Stimulated activated effector memory CD8-positive, alpha-beta T cell treated with anti-CD3 and anti-CD28 coated beads, Interleukin-12 subunit alpha, Interleukin-12 subunit beta, amount 100 ng/mL, for 72 hours (primary cell): Measurements from ENCODE around the gene PITPNM3.
A peak's percentile ranks its signal among the peaks of the same experiment; 100 is the strongest.

Experiments used
- ATAC-seq: fragments of 150-1000 bp; cut with Tn5 transposase; 2 replicates; pipeline ENCODE4 v1.10.0; 2021
- DNase-seq, 2 donors: peaks; one replicate each; pipeline ENCODE4 v3.0.0; 2021 to 2022; ENCODE audit warnings: low spot score in 2 of 2
- H3K27ac Mint-ChIP-seq: one replicate; pipeline ENCODE4 v1.8.0; 2022; ENCODE audit warnings: mild to moderate bottlenecking, mixed read lengths
- H3K36me3 Mint-ChIP-seq: one replicate; pipeline ENCODE4 v1.8.0; 2022; ENCODE audit warnings: mild to moderate bottlenecking, mixed read lengths
- H3K4me1 Mint-ChIP-seq: one replicate; pipeline ENCODE4 v1.8.0; 2022; ENCODE audit warnings: mixed read lengths
- H3K4me3 Mint-ChIP-seq: one replicate; pipeline ENCODE4 v1.8.0; 2022; ENCODE audit warnings: mild to moderate bottlenecking, mixed read lengths
- H3K9me3 Mint-ChIP-seq: one replicate; pipeline ENCODE4 v1.8.0; 2022; ENCODE audit warnings: mixed read lengths

PITPNM3 gene

GRCh38 chr17:6476810-6477179 is 79.6 kb downstream of the PITPNM3 start:
- H3K4me3 Mint-ChIP-seq = no peak overlapping the region
- H3K9me3 Mint-ChIP-seq = no peaks in the 10 kb centered on the region
- H3K4me1 Mint-ChIP-seq = peaks cover 6% of the 10 kb centered on the region
- peak overlapping the region; percentile 54 for H3K27ac Mint-ChIP-seq
- ATAC-seq (no peak), DNase-seq (no peak)
- no peaks in the 10 kb centered on the region for H3K36me3 Mint-ChIP-seq

- Mint-ChIP-seq H3K27ac (no peak overlapping the region), H3K9me3 (no peaks in the 10 kb centered on the region), H3K36me3 (no peaks in the 10 kb centered on the region), H3K4me3 (no peak overlapping the region), H3K4me1 (peaks cover 6% of the 10 kb centered on the region)
- no peak for DNase-seq
- ATAC-seq = no peak
These were observed 80.1 kb downstream of the PITPNM3 start for GRCh38 chr17:6476076-6476809.

DNA sequence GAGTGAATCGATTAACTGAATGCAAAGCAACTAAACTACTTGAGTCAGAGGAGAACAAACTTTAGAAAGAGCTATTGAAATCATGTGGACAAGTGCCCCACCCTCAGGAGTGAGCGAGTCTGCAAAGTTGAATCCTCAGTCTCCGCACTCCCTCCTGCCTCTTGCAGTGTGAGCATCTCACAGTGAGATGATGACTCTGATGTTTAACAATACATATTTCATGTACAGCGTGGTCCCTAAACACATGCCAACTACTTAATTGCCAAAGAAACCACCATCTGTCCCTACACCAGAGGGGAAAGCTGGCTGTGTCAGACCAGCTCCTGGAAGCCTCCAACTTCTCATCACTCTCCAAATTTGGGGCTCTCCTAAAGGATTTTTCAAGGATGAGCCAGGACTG is 80.9 kb downstream of the PITPNM3 start:
- H3K36me3 Mint-ChIP-seq = no peaks in the 10 kb centered on the region
- H3K4me1 Mint-ChIP-seq = peaks cover 6% of the 10 kb centered on the region
- H3K9me3 Mint-ChIP-seq = no peaks in the 10 kb centered on the region

DNA sequence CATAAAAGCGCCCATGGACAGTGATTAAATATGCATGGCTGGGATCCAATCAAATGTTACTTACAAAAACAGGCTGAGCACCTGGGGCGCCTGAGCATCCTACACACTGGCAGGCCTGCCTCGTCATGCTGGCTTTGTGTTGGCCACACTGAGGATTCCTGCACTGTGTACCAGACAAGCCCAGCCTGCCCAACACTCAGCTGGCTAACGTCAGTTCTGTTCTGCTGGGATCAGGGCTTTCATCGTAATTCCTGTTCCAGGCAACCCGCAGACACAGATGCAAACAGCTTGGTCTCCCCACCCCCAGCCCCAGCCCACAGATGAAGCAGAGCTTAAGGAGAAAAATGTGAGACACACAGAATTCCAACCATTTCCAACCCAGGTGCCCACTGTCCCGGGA is 81.4 kb downstream of the PITPNM3 start:
- DNase-seq (no peak), ATAC-seq (no peak)
- Mint-ChIP-seq H3K9me3 (no peaks in the 10 kb centered on the region), H3K4me3 (no peak overlapping the region), H3K27ac (no peak overlapping the region), H3K36me3 (no peaks in the 10 kb centered on the region), H3K4me1 (peaks cover 6% of the 10 kb centered on the region)

More for the DNA sequence above, 80.9 kb downstream of the PITPNM3 start:
- DNase-seq (no peak), ATAC-seq (no peak)
- H3K27ac Mint-ChIP-seq = no peak overlapping the region
- no peak overlapping the region for H3K4me3 Mint-ChIP-seq

- no peak for ATAC-seq
- H3K36me3 Mint-ChIP-seq = no peaks in the 10 kb centered on the region
- H3K27ac Mint-ChIP-seq = no peak overlapping the region
- DNase-seq = no peak
- no peaks in the 10 kb centered on the region for H3K9me3 Mint-ChIP-seq
- peaks cover 6% of the 10 kb centered on the region for H3K4me1 Mint-ChIP-seq
- no peak overlapping the region for H3K4me3 Mint-ChIP-seq
These were observed 82.0 kb downstream of the PITPNM3 start for GRCh38 chr17:6474376-6474775.

- H3K36me3 Mint-ChIP-seq = no peaks in the 10 kb centered on the region
- no peaks in the 10 kb centered on the region for H3K9me3 Mint-ChIP-seq
- no peak overlapping the region for H3K4me3 Mint-ChIP-seq
- peaks cover 6% of the 10 kb centered on the region for H3K4me1 Mint-ChIP-seq
- peak; percentile 67 to 84 for DNase-seq
- H3K27ac Mint-ChIP-seq = peak overlapping the region; percentile 64
- peak; percentile 58 for ATAC-seq
These were observed 83.1 kb downstream of the PITPNM3 start for GRCh38 chr17:6473128-6473767.

- Mint-ChIP-seq H3K9me3 (no peaks in the 10 kb centered on the region), H3K4me1 (peaks cover 6% of the 10 kb centered on the region), H3K36me3 (no peaks in the 10 kb centered on the region), H3K27ac (peak overlapping the region; percentile 64), H3K4me3 (no peak overlapping the region)
- DNase-seq (no peak), ATAC-seq (no peak)
These were observed 83.8 kb downstream of the PITPNM3 start for GRCh38 chr17:6472517-6472916.

- no peaks in the 10 kb centered on the region for H3K9me3 Mint-ChIP-seq
- H3K27ac Mint-ChIP-seq = no peak overlapping the region
- ATAC-seq (no peak), DNase-seq (no peak)
- H3K36me3 Mint-ChIP-seq = no peaks in the 10 kb centered on the region
- peaks cover 6% of the 10 kb centered on the region for H3K4me1 Mint-ChIP-seq
- H3K4me3 Mint-ChIP-seq = no peak overlapping the region
These were observed 84.6 kb downstream of the PITPNM3 start for GRCh38 chr17:6471531-6472465.

DNA sequence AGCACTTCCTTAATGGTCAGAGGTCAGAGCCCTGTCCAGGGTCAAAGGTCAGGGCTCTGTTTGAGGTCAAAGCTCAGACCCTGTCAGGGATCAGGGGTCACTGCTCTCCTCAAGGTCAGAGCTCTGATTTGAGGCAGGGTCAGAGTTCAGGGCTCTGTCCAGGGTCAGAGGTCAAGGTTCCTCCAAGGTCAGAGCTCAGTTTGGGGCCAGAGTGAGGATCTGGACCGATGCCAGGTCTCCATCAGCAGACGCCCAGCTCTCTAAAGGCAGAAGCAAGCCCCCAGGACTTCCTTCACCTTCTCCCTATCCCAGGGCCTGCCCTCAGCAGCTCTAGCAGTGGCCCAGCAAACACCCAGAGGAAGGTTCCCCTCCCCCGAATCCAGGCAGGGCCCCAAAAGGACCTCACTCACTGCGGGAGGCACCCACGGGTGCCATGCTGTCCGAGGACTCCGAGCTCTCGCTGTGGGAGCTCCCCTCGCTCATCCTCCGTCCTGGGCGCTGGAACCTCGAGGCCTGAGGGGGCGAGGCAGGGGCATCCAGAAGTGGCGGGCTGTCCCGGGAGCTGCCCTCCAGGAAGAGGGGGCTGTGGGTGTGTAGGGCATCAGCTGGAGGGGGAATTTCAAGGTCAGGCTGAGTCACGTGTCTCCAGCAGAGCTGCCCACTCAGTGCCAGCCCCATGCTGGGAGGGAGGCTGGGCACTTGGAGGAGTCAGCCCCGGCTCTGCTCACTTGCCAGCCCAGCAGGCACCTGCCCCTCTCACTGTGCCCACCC is 85.4 kb downstream of the PITPNM3 start:
- DNase-seq (no peak), ATAC-seq (no peak)
- H3K4me3 Mint-ChIP-seq = no peak overlapping the region
- no peak overlapping the region for H3K27ac Mint-ChIP-seq
- no peaks in the 10 kb centered on the region for H3K9me3 Mint-ChIP-seq
- H3K4me1 Mint-ChIP-seq = peaks cover 6% of the 10 kb centered on the region
- no peaks in the 10 kb centered on the region for H3K36me3 Mint-ChIP-seq

- Mint-ChIP-seq H3K4me3 (no peak overlapping the region), H3K9me3 (no peaks in the 10 kb centered on the region), H3K4me1 (peaks cover 6% of the 10 kb centered on the region), H3K27ac (peak overlapping the region; percentile 55), H3K36me3 (no peaks in the 10 kb centered on the region)
- DNase-seq = no peak
- no peak for ATAC-seq
These were observed 86.1 kb downstream of the PITPNM3 start for GRCh38 chr17:6470146-6470718.

DNA sequence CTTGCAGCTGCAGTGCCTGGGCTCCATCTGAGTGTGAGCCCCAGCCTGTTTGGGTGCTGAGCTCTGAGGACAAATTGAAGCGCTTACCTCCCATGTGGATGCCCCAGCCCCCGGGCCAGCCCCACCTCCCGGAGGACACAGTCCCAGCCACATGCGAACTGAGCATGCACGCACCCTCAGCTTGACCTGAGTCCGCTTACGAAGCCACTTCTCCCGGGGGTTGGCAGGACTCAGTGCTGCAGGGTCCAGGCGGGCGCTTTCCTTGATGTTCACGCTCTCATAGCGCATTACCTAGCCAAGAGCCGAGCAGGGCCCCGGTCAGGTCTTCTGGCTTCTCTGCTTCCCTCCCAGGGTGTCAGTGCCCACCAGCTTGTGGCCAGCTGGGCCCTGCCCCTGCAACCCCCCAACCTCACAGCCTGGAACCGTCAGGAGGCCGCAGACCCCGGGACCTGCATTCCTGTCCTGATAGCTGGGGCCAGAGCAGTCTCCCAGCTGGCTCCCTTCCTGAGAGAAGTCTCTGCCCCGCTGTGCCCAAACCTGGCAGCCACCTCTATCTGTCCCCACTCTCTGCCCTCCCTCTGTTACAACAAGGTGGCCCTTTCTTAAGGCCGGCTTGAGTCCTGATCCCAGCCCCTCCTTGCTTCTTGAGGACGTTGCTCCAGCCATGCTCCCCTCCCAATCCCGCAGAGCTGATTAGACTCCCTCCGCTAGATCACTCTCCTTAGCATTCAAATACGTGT is 88.1 kb downstream of the PITPNM3 start:
- DNase-seq = no peak
- peaks cover 5% of the 10 kb centered on the region for H3K4me1 Mint-ChIP-seq
- peak; percentile 16 for ATAC-seq
- no peaks in the 10 kb centered on the region for H3K9me3 Mint-ChIP-seq
- no peak overlapping the region for H3K27ac Mint-ChIP-seq
- H3K36me3 Mint-ChIP-seq = no peaks in the 10 kb centered on the region
- H3K4me3 Mint-ChIP-seq = no peak overlapping the region

GRCh38 chr17:6467567-6467966 is 88.8 kb downstream of the PITPNM3 start:
- peaks cover under 1% of the 10 kb centered on the region for H3K4me1 Mint-ChIP-seq
- DNase-seq (no peak), ATAC-seq (no peak)
- no peak overlapping the region for H3K4me3 Mint-ChIP-seq
- no peaks in the 10 kb centered on the region for H3K9me3 Mint-ChIP-seq
- H3K36me3 Mint-ChIP-seq = no peaks in the 10 kb centered on the region
- H3K27ac Mint-ChIP-seq = no peak overlapping the region

DNA sequence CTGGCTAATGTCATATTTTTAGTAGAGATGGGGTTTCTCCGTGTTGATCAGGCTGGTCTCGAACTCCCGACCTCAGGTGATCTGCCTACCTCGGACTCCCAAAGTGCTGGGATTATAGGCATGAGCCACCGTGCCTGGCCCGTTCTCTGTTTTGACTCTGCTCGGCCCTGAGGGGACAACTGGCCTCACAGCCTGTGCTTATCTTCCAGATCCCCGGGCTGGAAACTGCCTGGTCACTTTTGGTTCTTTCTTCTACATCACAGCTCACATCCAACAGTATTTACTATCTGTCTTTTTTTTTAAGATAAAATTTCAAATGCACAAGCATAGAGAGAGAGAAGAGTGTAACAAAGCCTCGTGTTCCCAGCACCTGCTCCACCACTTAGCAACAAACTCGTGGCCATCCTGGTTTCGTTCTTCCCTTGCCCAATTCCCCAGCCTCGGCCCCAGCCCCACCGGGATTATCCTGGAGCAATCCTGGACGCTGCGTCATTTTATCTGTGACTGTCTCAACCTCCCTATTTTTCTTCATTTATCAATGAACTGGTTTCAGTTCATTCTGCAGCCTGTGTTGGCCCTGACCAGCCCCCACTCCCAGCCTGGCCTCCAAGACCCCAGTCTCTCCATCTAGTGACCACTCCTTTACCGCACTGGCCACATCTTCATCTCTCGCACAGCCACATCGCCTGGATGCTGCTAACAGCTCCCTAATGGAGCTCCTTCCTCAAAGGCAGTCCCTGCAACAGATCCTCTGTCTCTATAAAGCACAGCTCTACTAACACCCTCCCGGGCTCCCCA is 91.0 kb downstream of the PITPNM3 start:
- no peaks in the 10 kb centered on the region for H3K9me3 Mint-ChIP-seq
- H3K4me1 Mint-ChIP-seq = peaks cover 14% of the 10 kb centered on the region
- DNase-seq (no peak), ATAC-seq (no peak)
- H3K36me3 Mint-ChIP-seq = no peaks in the 10 kb centered on the region
- H3K27ac Mint-ChIP-seq = no peak overlapping the region
- no peak overlapping the region for H3K4me3 Mint-ChIP-seq
